Heart left ventricle (tissue), 13 donors: ENCODE results near the gene CAMTA1.

Experiments
- POLR2A ChIP-seq, 2 donors: fragments of 450-650 bp; IDR thresholded peaks; one replicate each; pipeline ENCODE4 v1.6.1; 2017; ENCODE audit warnings: antibody characterized with exemption in 2 of 2, mild to moderate bottlenecking in 2 of 2, moderate library complexity in 2 of 2
- TF ChIP-seq, protein P1 (sequence below), 12 donors: fragments of 200-600 bp; sonication (generic) in 4 of 12; IDR thresholded peaks; one replicate each; pipeline versions ENCODE4 v1.5.0 to v1.8.0; 2018 to 2022; ENCODE audit warnings: antibody characterized with exemption in 12 of 12, mild to moderate bottlenecking in 5 of 12
- donor health status: ischemic (EF 13 %, LVEDD 7.1; RV severe dilation, severe dysfunction).
- donor health status: DM: no; HTN: yes; CAD: no.
- donor health status: DM: no; HTN: no; CAD: no.
- donor health status: ischemic (EF 25% LVEDD 6.9; RV normal size, moderate dysfunction).
- donor health status: ischemic (EF 25% LVEDD 5.7; RV mildly dilated, moderate dysfunction).
- donor health status: ischemic (EF 35%, LVEDD 5.7; RV mildly dilated, moderate dysfunction).
- donor health status: nonischemic (EF 11% LVEDD 7.7; RV severe dilation, severe dysfunction).
- donor health status: DM: yes; HTN: yes; CAD: no.
- donor health status: PGD.
- donor health status: ischemic (EF 29% LVEDD 5.4; RV normal size, mild dysfunction).
- donor health status: nonischemic (EF 23%, LVEDD 6.1; RV moderate dilation, normal function).

- TF ChIP-seq, protein P1, sequence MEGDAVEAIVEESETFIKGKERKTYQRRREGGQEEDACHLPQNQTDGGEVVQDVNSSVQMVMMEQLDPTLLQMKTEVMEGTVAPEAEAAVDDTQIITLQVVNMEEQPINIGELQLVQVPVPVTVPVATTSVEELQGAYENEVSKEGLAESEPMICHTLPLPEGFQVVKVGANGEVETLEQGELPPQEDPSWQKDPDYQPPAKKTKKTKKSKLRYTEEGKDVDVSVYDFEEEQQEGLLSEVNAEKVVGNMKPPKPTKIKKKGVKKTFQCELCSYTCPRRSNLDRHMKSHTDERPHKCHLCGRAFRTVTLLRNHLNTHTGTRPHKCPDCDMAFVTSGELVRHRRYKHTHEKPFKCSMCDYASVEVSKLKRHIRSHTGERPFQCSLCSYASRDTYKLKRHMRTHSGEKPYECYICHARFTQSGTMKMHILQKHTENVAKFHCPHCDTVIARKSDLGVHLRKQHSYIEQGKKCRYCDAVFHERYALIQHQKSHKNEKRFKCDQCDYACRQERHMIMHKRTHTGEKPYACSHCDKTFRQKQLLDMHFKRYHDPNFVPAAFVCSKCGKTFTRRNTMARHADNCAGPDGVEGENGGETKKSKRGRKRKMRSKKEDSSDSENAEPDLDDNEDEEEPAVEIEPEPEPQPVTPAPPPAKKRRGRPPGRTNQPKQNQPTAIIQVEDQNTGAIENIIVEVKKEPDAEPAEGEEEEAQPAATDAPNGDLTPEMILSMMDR (IDR thresholded peaks at IDR 0.05), result no peak
- no peak for TF ChIP-seq POLR2A (IDR thresholded peaks at IDR 0.05)
Observed at GRCh38 chr1:7729761-7730160, 944.5 kb downstream of the CAMTA1 start.
